Loucy (cell line): ENCODE measurements around the gene SPATA33.

Source experiments
- H2AFZ ChIP-seq: fragments of 200-600 bp; sonication (generic); 2 replicates; pipeline ENCODE4 v1.6.0; 2016; ENCODE audit warnings: antibody characterized with exemption, mild to moderate bottlenecking, low read length, moderate library complexity
- H3F3A ChIP-seq: fragments of 200-600 bp; 2 replicates; pipeline ENCODE4 v1.6.0; 2016; ENCODE audit warnings: antibody characterized with exemption, low read depth, mild to moderate bottlenecking
- H3K27me3 ChIP-seq: fragments of 200-600 bp; sonication (generic); 2 replicates; pipeline ENCODE4 v1.6.1; 2014; ENCODE audit warnings: low read length, mild to moderate bottlenecking; ENCODE audit not compliant: insufficient read depth, poor library complexity, severe bottlenecking
- H3K36me3 ChIP-seq: fragments of 200-600 bp; sonication (generic); 2 replicates; pipeline ENCODE4 v1.6.1; 2016; ENCODE audit warnings: low read length; ENCODE audit not compliant: insufficient read depth
- H3K4me1 ChIP-seq: fragments of 200-600 bp; sonication (generic); 2 replicates; pipeline ENCODE4 v1.5.1; 2014; ENCODE audit warnings: low read length, mild to moderate bottlenecking; ENCODE audit not compliant: insufficient read depth, poor library complexity, severe bottlenecking
- H3K4me2 ChIP-seq: fragments of 200-600 bp; sonication (generic); 2 replicates; pipeline ENCODE4 v1.6.0; 2014; ENCODE audit warnings: antibody characterized with exemption, low read length, low read depth, mild to moderate bottlenecking; ENCODE audit not compliant: poor library complexity, severe bottlenecking
- H3K4me3 ChIP-seq: fragments of 200-600 bp; sonication (generic); 2 replicates; pipeline ENCODE4 v1.5.1; 2014; ENCODE audit warnings: low read length, mild to moderate bottlenecking, mixed read lengths; ENCODE audit not compliant: poor library complexity, severe bottlenecking
- H3K79me2 ChIP-seq: fragments of 200-600 bp; sonication (generic); 2 replicates; pipeline ENCODE4 v1.6.1; 2014; ENCODE audit warnings: low read length; ENCODE audit not compliant: insufficient read depth
- H3K9ac ChIP-seq: fragments of 200-600 bp; sonication (generic); 2 replicates; pipeline ENCODE4 v1.6.0; 2014; ENCODE audit warnings: mild to moderate bottlenecking, low read depth, low read length, moderate library complexity; ENCODE audit not compliant: poor library complexity, severe bottlenecking
- H3K9me2 ChIP-seq: fragments of 200-600 bp; sonication (generic); replicated peaks from 2 replicates; pipeline ENCODE4 v1.6.1; 2016; ENCODE audit warnings: low read depth, low read length, mixed read lengths
- H3K9me3 ChIP-seq: fragments of 200-600 bp; sonication (generic); 2 replicates; pipeline ENCODE4 v1.6.1; 2014; ENCODE audit warnings: mild to moderate bottlenecking, antibody characterized with exemption, low read length, low read depth; ENCODE audit not compliant: insufficient read depth
- H4K20me1 ChIP-seq: fragments of 200-600 bp; sonication (generic); 2 replicates; pipeline ENCODE4 v1.6.0; 2014; ENCODE audit warnings: antibody characterized with exemption, low read length, mild to moderate bottlenecking; ENCODE audit not compliant: insufficient read depth, poor library complexity, severe bottlenecking
- CTCF ChIP-seq: fragments of 200-600 bp; sonication (generic); conservative IDR thresholded peaks from 2 replicates; pipeline ENCODE4 v1.5.1; 2014; ENCODE audit warnings: mild to moderate bottlenecking, antibody characterized with exemption, low read length
- EZH2phosphoT487 ChIP-seq: fragments of 200-600 bp; IDR thresholded peaks from 2 replicates; pipeline ENCODE4 v1.6.1; 2018; ENCODE audit warnings: antibody characterized with exemption, mild to moderate bottlenecking, moderate library complexity, borderline replicate concordance

The SPATA33 gene

GRCh38 chr16:89708481-89708931 is 50.9 kb downstream of the SPATA33 start:
- no peaks in the 10 kb centered on the region for H3K27me3 ChIP-seq
- no peaks in the 10 kb centered on the region for H3K4me1 ChIP-seq
- H3K4me2 ChIP-seq = no peak overlapping the region
- H3F3A ChIP-seq = no peaks in the 10 kb centered on the region
- no peaks in the 10 kb centered on the region for H3K9me3 ChIP-seq
- TF ChIP-seq EZH2phosphoT487 = no peak
- TF ChIP-seq CTCF = no peak
- H4K20me1 ChIP-seq = no peaks in the 10 kb centered on the region
- H2AFZ ChIP-seq = no peak overlapping the region
- H3K9ac ChIP-seq = no peak overlapping the region
- H3K9me2 ChIP-seq = no peaks in the 10 kb centered on the region
- no peaks in the 10 kb centered on the region for H3K36me3 ChIP-seq
- no peaks in the 10 kb centered on the region for H3K79me2 ChIP-seq
- no peak overlapping the region for H3K4me3 ChIP-seq

- no peaks in the 10 kb centered on the region for H3K9me3 ChIP-seq
- no peaks in the 10 kb centered on the region for H4K20me1 ChIP-seq
- H3K4me1 ChIP-seq = no peaks in the 10 kb centered on the region
- no peak overlapping the region for H2AFZ ChIP-seq
- no peaks in the 10 kb centered on the region for H3K36me3 ChIP-seq
- TF ChIP-seq EZH2phosphoT487 (no peak), CTCF (no peak)
- H3K79me2 ChIP-seq = no peaks in the 10 kb centered on the region
- no peaks in the 10 kb centered on the region for H3K27me3 ChIP-seq
- no peak overlapping the region for H3K4me3 ChIP-seq
- no peak overlapping the region for H3K4me2 ChIP-seq
- no peaks in the 10 kb centered on the region for H3F3A ChIP-seq
- H3K9ac ChIP-seq = no peak overlapping the region
- H3K9me2 ChIP-seq = no peaks in the 10 kb centered on the region
Measured at GRCh38 chr16:89709166-89709565, 51.5 kb downstream of the SPATA33 start.

GRCh38 chr16:89709716-89710432 is 52.2 kb downstream of the SPATA33 start:
- H3K79me2 ChIP-seq = no peaks in the 10 kb centered on the region
- no peaks in the 10 kb centered on the region for H3K9me3 ChIP-seq
- no peak overlapping the region for H3K4me3 ChIP-seq
- no peaks in the 10 kb centered on the region for H3K4me1 ChIP-seq
- H3K27me3 ChIP-seq = no peaks in the 10 kb centered on the region
- no peak overlapping the region for H3K4me2 ChIP-seq
- no peaks in the 10 kb centered on the region for H3K36me3 ChIP-seq
- H3F3A ChIP-seq = no peaks in the 10 kb centered on the region
- no peak overlapping the region for H3K9ac ChIP-seq
- no peaks in the 10 kb centered on the region for H3K9me2 ChIP-seq
- TF ChIP-seq EZH2phosphoT487 (no peak), CTCF (no peak)
- no peaks in the 10 kb centered on the region for H4K20me1 ChIP-seq
- no peak overlapping the region for H2AFZ ChIP-seq
